Measurements from ENCODE around the gene IGF1. TPM values are rescaled to one million over a fixed set of nuclear protein-coding genes. Genes with fewer than 3 reads are reported as not detected.
"Not testable (repeated sequence)": the region's sequence is repeated elsewhere in the genome, so short reads cannot be mapped to it uniquely, and the experiment has no call there.

IGF1 gene
- polyA plus RNA-seq, 3 donors from 2014 or later = not detected

DNA sequence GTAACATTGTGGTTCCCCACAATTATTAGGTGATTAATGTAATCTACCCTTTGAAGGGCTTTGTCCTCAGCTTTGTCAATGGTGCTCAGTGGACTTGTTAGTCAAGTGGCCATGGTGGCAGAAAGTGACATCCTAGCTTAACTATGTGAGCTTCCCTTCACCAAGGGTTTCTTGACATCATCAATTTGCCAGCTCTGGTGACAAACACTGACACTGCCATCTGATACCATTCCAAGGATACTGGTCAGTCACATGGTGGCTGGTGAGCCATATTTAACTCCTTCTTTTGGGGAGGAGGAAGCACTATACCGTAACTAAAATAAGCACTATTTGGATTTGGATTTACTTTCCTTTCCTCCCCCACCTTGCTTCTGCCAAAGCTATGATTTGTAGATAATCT is 115.7 kb downstream of the IGF1 start:
- Mint-ChIP-seq H3K4me3 (no peak overlapping the region), H3K9me3 (peaks cover 0 to 2% (median 0%) of the 10 kb centered on the region in 6 donors), H3K27me3 (ENCODE audit: low read depth in 3 of 3) (peaks cover 0 to 3% (median 2%) of the 10 kb centered on the region in 3 donors), H3K36me3 (no peaks in the 10 kb centered on the region), H3K4me1 (no peaks in the 10 kb centered on the region), H3K27ac (no peak overlapping the region)
- DNase-seq = no peak

DNA sequence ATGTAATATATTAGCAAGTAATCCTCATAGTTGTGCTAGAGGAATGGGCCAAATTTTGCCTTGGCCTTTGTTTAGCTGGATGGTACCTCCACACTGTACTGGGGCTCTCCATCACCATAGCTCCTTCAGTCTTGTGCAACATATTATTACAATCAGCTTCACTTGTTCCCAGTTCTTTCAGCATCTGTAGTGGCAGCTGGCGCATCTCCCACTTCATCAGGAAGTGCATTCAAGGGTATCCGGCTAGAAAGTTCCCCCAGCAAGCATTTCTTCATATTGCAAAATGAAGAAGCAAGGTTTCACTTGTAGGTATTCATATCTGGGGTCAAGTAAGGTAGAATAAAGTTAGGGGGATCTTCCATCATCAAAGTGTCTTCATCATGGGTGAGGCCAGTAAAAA is 123.7 kb downstream of the IGF1 start:
- Mint-ChIP-seq H3K36me3 (peaks cover 0 to 4% (median 0%) of the 10 kb centered on the region in 3 donors), H3K27ac (no peak overlapping the region), H3K9me3 (peaks cover 5 to 16% (median 7%) of the 10 kb centered on the region in 6 donors), H3K4me1 (no peaks in the 10 kb centered on the region), H3K4me3 (no peak overlapping the region), H3K27me3 (ENCODE audit: low read depth in 3 of 3) (peaks cover 0 to 3% (median 2%) of the 10 kb centered on the region in 3 donors)
- no peak for DNase-seq

DNA sequence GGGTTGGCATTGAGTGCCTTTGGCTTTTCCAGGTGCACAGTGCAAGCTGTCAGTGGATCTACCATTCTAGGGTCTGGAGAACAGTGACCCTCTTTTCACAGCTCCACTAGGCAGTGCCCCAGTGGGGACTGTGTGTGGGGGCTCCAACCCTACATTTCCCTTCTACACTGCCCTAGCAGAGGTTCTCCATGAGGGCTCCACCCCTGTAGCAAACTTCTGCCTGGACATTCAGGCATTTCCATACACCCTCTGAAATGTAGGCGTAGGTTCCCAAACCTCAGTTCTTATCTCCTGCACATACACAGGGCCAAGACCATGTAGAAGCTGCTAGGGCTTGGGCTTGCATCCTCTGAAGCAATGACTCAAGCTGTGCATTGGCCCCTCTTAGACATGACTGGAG is 126.1 kb downstream of the IGF1 start:
- not testable (repeated sequence) for H3K36me3 Mint-ChIP-seq; H3K27me3 Mint-ChIP-seq (ENCODE audit: low read depth in 3 of 3); H3K27ac Mint-ChIP-seq; DNase-seq; H3K4me3 Mint-ChIP-seq; H3K4me1 Mint-ChIP-seq
- H3K9me3 Mint-ChIP-seq = peaks cover 4 to 16% (median 6%) of the 10 kb centered on the region in 6 donors

DNA sequence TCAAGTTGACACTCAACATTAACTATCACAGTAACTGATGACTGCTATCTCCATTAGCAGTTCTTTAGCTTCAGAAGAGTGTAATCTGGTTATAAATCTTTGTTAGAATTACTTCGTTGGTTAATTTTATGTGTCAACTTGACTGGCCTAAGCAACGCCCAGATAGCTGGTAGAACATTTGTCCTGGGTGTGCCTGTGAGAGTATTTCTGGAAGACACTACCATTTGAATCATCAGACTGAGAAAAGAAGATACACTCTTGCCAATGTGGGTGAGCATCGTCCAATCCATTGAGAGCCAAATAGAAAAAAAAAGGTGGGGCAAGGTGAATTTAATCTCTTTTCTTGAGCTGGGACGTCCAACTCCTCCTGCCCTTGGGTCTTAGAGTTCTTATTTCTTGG is 129.0 kb downstream of the IGF1 start:
- Mint-ChIP-seq H3K4me3 (no peak overlapping the region), H3K36me3 (peaks cover 0 to 4% (median 0%) of the 10 kb centered on the region in 3 donors), H3K27me3 (ENCODE audit: low read depth in 3 of 3) (no peaks in the 10 kb centered on the region), H3K4me1 (no peaks in the 10 kb centered on the region), H3K27ac (no peak overlapping the region), H3K9me3 (peaks cover 4 to 16% (median 6%) of the 10 kb centered on the region in 6 donors)
- DNase-seq = no peak

DNA sequence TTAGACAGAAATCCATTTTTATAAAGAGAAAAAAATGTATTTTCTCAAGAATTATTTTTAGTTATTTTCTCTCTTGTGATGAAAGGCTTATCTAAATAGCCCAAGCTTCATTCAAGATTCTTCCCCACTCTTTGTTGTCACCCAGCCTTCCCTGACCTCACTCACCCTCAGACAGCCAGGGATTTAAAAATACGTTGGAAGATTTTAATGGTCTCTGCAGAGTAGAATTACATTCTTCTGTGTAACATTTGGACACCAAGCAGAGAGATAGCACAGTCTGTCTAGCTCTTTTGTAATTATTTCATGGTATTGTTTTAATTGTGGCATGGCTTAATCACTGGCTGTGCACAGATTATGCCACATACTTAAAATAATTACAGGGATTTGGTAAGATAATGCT is 130.3 kb downstream of the IGF1 start:
- DNase-seq = no peak
- no peak overlapping the region for H3K4me3 Mint-ChIP-seq
- H3K9me3 Mint-ChIP-seq = peaks cover 2 to 13% (median 6%) of the 10 kb centered on the region in 6 donors
- H3K4me1 Mint-ChIP-seq = no peaks in the 10 kb centered on the region
- no peaks in the 10 kb centered on the region for H3K27me3 Mint-ChIP-seq (ENCODE audit: low read depth in 3 of 3)
- no peak overlapping the region for H3K27ac Mint-ChIP-seq
- H3K36me3 Mint-ChIP-seq = peaks cover 0 to 4% (median 0%) of the 10 kb centered on the region in 3 donors

- DNase-seq = no peak
- peaks cover 2 to 11% (median 6%) of the 10 kb centered on the region in 6 donors for H3K9me3 Mint-ChIP-seq
- H3K4me3 Mint-ChIP-seq = no peak overlapping the region
- no peak overlapping the region for H3K27ac Mint-ChIP-seq
- no peaks in the 10 kb centered on the region for H3K27me3 Mint-ChIP-seq (ENCODE audit: low read depth in 3 of 3)
- no peaks in the 10 kb centered on the region for H3K4me1 Mint-ChIP-seq
- H3K36me3 Mint-ChIP-seq = peaks cover 0 to 4% (median 0%) of the 10 kb centered on the region in 3 donors
These were observed 131.3 kb downstream of the IGF1 start for GRCh38 chr12:102349079-102349478.

DNA sequence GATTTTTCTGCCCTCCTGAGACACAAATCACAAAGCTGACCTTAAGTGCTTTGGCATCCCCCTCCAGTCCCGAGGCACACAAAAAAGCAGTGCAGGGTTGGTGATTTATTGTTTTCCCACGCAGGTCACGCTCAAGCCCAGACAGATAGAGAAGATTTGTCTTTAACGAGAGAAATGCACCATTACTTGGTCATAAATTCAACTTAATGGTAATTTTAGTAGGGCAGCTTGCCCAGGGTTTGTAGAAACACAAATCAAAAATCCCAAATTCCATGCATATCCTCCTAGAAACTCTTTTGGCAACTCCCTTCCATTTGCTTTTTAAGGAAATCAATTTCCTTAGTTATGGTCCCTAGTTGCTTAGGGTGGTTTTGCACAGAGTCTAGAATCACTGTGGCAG is 132.6 kb downstream of the IGF1 start:
- H3K27me3 Mint-ChIP-seq (ENCODE audit: low read depth in 3 of 3) = no peaks in the 10 kb centered on the region
- no peaks in the 10 kb centered on the region for H3K4me1 Mint-ChIP-seq
- H3K36me3 Mint-ChIP-seq = peaks cover 0 to 4% (median 0%) of the 10 kb centered on the region in 3 donors
- H3K4me3 Mint-ChIP-seq = no peak overlapping the region
- DNase-seq = no peak
- H3K9me3 Mint-ChIP-seq = peaks cover 2 to 10% (median 5%) of the 10 kb centered on the region in 6 donors
- no peak overlapping the region for H3K27ac Mint-ChIP-seq
